NCI-H2227 treated with DMSO at 0.1 percent for 48 hours (cell line): ENCODE data around the gene DSCAML1.
"Not testable (repeated sequence)": the region's sequence is repeated elsewhere in the genome, so short reads cannot be mapped to it uniquely, and the experiment has no call there.

Source experiments
- DNase-seq: peaks from one replicate; lab custom pipeline; 2025; lab: John Stamatoyannopoulos, UW

The DSCAML1 gene

GRCh38 chr11:117468888-117469287 lies 328.1 kb downstream of the DSCAML1 start:
- DNase-seq: no peak

DNA sequence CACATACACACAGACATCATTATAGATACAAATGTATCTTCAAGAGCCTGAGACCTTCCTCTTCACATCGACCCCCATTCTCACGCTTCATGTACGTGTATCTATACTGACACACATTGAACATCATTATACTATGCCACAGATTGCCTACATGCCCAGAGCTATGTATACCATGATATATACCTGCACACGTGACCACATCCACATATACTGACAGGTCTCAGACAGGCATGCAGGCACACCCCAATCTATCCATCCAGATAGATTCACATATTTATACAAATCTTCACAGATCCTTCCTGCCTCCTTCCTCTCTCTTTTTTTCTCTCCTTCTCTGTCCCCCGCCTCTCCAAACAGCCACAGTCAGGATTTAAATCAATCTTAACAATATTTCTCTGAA lies 329.2 kb downstream of the DSCAML1 start:
- DNase-seq: no peak

DNA sequence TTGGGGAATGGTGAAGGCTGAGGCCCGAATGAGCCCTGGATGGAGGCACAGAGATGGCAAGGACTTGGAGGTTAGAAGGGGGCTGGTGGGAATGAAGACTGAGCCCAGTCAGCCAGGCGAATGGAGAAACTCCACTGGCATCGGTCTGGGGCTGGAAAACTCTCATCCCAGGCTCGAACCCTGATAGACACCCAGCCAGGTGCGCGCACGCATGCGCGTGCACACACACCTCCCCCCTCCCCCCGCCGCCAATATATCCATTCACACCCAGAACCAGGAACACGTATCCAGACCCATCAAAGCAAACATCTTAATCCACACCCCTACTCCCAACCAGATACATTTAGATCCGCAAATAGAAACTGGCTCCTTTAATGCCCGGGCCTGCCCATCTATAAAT lies 330.1 kb downstream of the DSCAML1 start:
- no peak for DNase-seq

DNA sequence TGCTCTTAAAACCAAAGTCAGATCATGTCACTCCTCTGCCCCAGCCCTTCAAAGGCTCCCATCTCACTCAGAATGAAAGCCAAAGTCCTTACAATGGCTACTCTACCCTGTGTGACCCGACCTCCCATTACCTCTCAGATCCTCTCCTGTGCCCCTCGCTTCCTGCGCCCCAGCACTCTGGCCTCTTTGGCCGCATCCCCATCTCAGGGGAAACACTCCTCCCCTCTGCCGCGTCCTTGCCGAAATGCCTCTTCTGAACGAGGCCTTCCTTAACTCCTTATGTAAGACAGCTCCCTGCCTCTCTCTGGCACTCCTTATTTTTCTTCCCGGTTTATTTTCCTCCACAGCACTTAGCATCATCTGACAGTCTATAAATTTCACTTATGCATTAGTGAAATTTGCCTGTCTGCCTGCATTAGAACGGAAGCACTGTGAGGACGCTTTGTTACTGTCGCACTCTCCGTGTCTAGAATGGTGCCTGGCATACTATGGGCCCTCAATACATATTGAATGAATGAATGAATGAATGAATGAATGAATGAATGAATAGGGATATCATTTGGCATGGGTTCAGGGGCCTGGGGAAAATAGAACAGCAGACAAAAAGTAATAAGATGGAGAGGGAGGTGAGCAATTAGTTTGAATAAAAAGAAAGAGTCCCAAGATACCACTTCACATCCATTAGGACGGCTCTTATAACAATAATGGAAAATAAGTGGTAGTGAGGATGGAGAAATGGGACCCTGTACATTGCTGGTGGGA lies 331.6 kb downstream of the DSCAML1 start:
- DNase-seq: no peak

- DNase-seq: no peak
Measured at GRCh38 chr11:117464778-117465177, 332.2 kb downstream of the DSCAML1 start.

DNA sequence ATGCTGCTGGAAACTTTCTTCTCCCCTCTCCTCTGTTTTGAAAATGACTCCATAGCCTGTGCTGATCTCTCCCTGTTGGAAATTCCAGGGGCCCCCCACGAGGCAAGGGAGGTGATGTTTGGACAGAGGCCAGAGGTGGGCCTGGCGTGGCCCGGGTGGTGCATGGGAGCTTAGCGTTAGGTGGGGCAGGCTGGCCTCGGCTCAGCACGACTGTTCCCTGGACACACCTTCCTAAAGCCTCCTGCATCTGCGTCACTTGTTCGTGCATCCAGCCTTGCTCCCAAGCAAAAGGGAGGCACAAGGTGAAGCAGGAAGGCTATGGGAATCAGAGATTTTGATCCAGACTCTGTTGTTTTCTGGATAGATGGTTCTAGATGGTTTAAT lies 334.2 kb downstream of the DSCAML1 start:
- DNase-seq: no peak

- no peak for DNase-seq
Measured at GRCh38 chr11:117462183-117462863, 334.7 kb downstream of the DSCAML1 start.

- no peak for DNase-seq
Measured at GRCh38 chr11:117461396-117462182, 335.4 kb downstream of the DSCAML1 start.

- no peak for DNase-seq
Measured at GRCh38 chr11:117459979-117460300, 337.1 kb downstream of the DSCAML1 start.

DNA sequence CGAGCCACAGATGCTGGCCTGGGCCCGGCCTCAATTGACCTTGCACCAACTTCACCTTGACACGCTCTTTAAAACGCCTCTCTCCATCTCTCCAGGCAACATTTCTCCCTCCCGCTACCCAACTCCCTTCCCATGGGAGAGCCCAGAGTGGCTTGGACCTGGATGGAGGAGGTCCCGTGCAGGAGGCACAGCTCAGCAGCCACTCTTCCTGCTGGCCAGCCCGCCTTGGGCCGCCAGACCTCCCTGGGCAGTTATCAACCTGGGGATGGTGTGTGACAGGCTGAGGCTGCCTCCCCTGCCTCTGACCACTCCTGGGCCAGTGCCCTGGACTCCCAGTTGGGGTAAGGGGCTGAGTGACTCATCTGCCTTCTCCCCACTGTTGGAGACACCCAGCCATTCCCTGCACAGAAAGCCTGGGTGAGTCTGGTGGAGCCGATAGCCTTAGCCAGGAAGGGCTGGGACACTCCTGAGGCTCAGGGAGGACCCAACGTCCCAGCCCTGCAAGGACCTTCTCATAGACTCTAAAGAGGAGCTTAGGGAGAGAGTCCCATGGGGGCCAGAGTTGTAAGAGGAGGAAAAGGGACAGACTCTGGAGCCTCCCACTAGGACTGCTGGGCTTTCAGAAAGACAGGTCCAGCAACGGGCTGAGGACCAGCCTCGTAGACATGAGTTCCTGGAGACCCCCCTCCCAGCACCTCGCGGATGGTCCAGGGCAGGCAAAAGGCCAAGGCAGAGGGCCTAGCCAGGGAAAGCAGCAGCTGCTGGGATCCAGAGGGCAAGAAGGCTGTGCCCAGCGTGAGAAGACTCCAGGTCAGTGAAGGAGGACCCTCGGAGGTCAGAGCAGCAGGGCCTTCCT lies 337.7 kb downstream of the DSCAML1 start:
- no peak for DNase-seq

DNA sequence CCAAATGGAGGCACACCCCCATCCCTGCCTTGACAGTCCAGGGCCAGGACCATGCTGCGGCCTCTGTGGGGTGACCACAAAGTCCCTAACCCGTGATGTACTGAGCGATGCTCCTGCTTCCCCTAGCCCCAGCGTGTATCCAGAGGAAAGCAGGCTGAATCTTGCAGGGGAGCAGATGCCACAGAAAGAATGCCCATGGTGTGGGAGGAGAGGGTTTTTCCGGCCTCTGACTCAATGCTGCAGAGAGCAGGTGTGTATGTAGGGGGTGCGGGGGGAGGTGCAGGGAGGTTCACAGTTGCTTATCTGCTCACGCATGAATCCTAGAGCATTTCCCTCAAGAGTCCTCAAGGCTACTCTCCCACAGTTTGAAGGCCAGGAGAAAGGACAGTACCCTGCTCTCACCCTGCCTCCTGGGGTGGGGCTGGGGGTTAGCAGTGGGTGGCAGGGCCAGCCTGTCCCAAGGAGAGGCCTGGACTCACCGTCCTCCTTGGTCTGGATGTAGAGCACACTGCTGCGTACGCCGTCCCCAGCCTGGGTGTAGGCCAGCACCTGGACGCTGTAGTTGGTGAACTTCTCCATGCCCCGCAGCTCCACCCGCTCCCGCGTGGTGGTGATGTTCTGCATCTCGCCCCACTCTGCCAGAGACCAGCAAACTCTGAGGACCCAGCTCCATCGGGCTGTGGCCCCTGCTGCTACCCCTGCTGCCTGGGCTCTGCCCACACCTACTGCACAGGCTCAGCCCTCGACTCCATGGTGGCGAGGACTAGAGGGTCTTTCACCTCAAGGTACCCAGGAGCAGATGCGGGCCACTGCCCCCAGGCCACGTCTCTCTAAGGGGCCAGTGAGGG lies 338.5 kb downstream of the DSCAML1 start:
- DNase-seq: no peak

- DNase-seq: no peak
Measured at GRCh38 chr11:117457835-117458234, 339.2 kb downstream of the DSCAML1 start.

- DNase-seq: no peak
Measured at GRCh38 chr11:117457031-117457785, 339.8 kb downstream of the DSCAML1 start.

GRCh38 chr11:117456721-117457029 lies 340.3 kb downstream of the DSCAML1 start:
- not testable (repeated sequence) for DNase-seq

- no peak for DNase-seq
Measured at GRCh38 chr11:117456027-117456720, 340.8 kb downstream of the DSCAML1 start.

- no peak for DNase-seq
Measured at GRCh38 chr11:117454564-117454917, 342.5 kb downstream of the DSCAML1 start.

DNA sequence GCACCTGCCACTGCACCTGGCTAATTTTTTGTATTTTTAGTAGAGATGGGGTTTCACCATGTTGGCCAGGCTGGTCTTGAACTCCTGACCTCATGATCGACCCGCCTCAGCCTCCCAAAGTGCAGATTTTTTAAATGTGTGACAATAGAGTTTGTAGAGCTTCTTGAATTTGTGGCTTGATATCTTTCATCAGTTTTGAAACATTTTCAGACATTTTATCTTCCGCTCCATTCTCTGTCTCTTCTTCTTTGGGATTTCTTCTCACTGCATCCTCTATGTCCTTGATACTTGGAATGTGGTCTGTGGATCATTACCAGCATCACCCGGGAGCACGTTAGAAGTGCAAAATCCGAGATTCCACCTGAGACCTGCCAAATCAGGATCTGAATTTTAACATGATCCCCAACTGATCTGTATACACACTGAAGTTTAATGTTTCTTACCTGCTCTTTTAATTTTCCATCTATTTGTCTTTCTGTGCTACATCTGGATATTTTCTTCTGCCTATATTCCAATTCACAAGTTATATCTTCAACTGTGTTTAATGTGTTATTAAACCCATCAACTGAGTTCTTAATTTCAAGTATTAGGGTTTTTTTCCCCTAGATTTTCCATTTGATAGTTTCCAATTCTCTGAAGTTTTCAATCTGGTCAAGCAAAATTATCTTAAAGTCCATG lies 343.0 kb downstream of the DSCAML1 start:
- no peak for DNase-seq

- no peak for DNase-seq
Measured at GRCh38 chr11:117449111-117449693, 347.8 kb downstream of the DSCAML1 start.
